Thoracic aorta (tissue), 2 donors: ENCODE data around the gene EIF4G1. TPM values are rescaled to one million over a fixed set of nuclear protein-coding genes. Genes with fewer than 3 reads are reported as not detected.

ENCODE experiments used
- ATAC-seq: fragments of 150-250 bp; one replicate; pipeline ENCODE4 v1.8.0; 2017; ENCODE audit warnings: low read depth; ENCODE audit not compliant: insufficient number of reproducible peaks, low FRiP score
- DNase-seq: peaks from one replicate; pipeline ENCODE4 v3.0.0-alpha.2; 2020; ENCODE audit warnings: low spot score
- H3K27ac ChIP-seq, 2 donors: fragments of 200-600 bp; sonication (generic); 1 replicate in 1 of 2; 2 replicates in 1 of 2; pipeline ENCODE4 v1.5.1; 2016; ENCODE audit warnings: mild to moderate bottlenecking in 2 of 2, moderate library complexity in 2 of 2
- H3K27me3 ChIP-seq: fragments of 200-600 bp; sonication (generic); replicated peaks from 2 replicates; pipeline ENCODE4 v1.6.0; 2016; ENCODE audit warnings: mild to moderate bottlenecking; ENCODE audit not compliant: insufficient read depth
- H3K36me3 ChIP-seq: fragments of 200-600 bp; sonication (generic); one replicate; pipeline ENCODE4 v1.5.1; 2016
- H3K4me1 ChIP-seq, 2 donors: fragments of 200-600 bp; sonication (generic); 1 replicate in 1 of 2; 2 replicates in 1 of 2; pipeline versions ENCODE4 v1.5.1 to v1.6.0; 2016; ENCODE audit warnings: low read depth in 2 of 2, mild to moderate bottlenecking in 1 of 2; ENCODE audit not compliant: control insufficient read depth in 1 of 2
- H3K4me3 ChIP-seq: fragments of 200-600 bp; sonication (generic); 2 replicates; pipeline ENCODE4 v1.5.1; 2016; ENCODE audit warnings: mild to moderate bottlenecking
- H3K9me3 ChIP-seq: fragments of 200-600 bp; sonication (generic); 2 replicates; pipeline ENCODE4 v1.5.1; 2016
- CTCF ChIP-seq: fragments of 200-600 bp; sonication (generic); IDR thresholded peaks from one replicate; pipeline ENCODE4 v1.5.1; 2019; ENCODE audit warnings: antibody characterized with exemption
- total RNA-seq, 2 donors: library from RNA; depleted of rRNA; stranded (reverse); fragments of >200 nt; gene quantifications; one replicate each; pipeline versions ENCODE4 v1.1.0 to v1.2.3, GENCODE V29; 2016

Gene EIF4G1
- total RNA-seq, 2 donors from 2014 or later, result 254 to 334 TPM

- Histone ChIP-seq H3K4me3 (no peak overlapping the region), H3K36me3 (peaks cover 31% of the 10 kb centered on the region), H3K27ac (no peak overlapping the region), H3K4me1 (peaks cover 0 to 5% of the 10 kb centered on the region in 2 donors), H3K27me3 (no peaks in the 10 kb centered on the region), H3K9me3 (no peaks in the 10 kb centered on the region)
- ATAC-seq (no peak), DNase-seq (no peak)
- no peak for TF ChIP-seq CTCF
Measured at GRCh38 chr3:184344579-184345316, 30.3 kb downstream of the EIF4G1 start.

- Histone ChIP-seq H3K27ac (no peak overlapping the region), H3K4me1 (no peaks in the 10 kb centered on the region), H3K9me3 (no peaks in the 10 kb centered on the region), H3K36me3 (peaks cover 31% of the 10 kb centered on the region), H3K4me3 (no peak overlapping the region), H3K27me3 (no peaks in the 10 kb centered on the region)
- DNase-seq, result no peak
- no peak for ATAC-seq
- no peak for TF ChIP-seq CTCF
Measured at GRCh38 chr3:184345317-184346144, 31.1 kb downstream of the EIF4G1 start.

GRCh38 chr3:184346480-184347190 lies 32.2 kb downstream of the EIF4G1 start:
- Histone ChIP-seq H3K36me3 (peaks cover 28% of the 10 kb centered on the region), H3K27me3 (no peaks in the 10 kb centered on the region), H3K4me1 (no peaks in the 10 kb centered on the region), H3K27ac (no peak overlapping the region), H3K4me3 (no peak overlapping the region), H3K9me3 (no peaks in the 10 kb centered on the region)
- TF ChIP-seq CTCF, result no peak
- no peak for ATAC-seq
- DNase-seq, result no peak

DNA sequence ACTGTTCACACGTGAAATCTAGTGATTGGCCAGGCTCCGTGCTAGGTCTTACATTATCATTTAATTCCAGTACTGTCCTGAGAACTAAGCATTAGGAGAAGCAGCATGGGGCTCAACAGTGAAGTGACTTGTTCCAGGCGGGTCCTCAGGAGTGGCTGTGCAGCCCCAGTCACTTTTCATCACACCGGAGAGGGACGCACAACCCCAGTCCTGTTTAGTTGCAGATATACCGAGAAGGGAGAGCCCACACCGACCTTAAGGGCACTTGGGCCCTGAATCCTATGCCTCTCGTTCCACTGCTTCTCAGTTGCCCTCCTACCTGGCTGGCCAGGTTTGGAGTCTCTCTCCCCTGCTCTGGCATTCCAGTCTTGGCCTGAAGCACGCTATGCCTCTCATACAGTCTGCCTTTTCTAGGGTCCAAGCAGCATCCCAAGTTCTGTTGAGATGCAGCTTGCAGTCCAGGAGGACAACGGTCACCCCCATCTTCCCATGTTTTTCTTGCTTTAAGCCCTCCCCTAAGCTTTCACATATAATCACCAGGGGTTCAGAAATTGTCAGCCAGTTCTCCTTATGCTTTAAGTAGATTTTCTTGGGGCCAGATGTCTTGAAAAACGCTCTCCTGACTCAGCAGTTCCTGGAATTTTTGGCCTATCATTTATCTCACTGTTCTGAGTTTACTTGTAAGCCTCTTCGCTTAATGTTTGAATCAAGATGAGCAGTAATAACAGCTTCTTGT lies 33.1 kb downstream of the EIF4G1 start:
- Histone ChIP-seq H3K36me3 (peaks cover 20% of the 10 kb centered on the region), H3K27me3 (no peaks in the 10 kb centered on the region), H3K27ac (no peak overlapping the region), H3K4me3 (no peak overlapping the region), H3K9me3 (no peaks in the 10 kb centered on the region), H3K4me1 (no peaks in the 10 kb centered on the region)
- TF ChIP-seq CTCF, result no peak
- DNase-seq, result no peak
- ATAC-seq, result no peak
